ENCODE data around the gene ZNF592. TPM values are rescaled to one million over a fixed set of nuclear protein-coding genes. Genes with fewer than 3 reads are reported as not detected.

The ZNF592 gene
- total and polyA plus RNA-seq, 9 of the 15 experiments (the other 6 are each of a cell fraction or from before 2014, with no cell fraction given): 0.88 to 23.8 (median 7.4) TPM

GRCh38 chr15:84747416-84748273 lies 747 bp upstream of the ZNF592 start (continued):
- TF ChIP-seq ZNF23 (CRISPR knock-in tag; IDR thresholded peaks at IDR 0.05): no peak
- TF ChIP-seq MEIS2 (IDR thresholded peaks at IDR 0.05; ENCODE audit: partially characterized antibody): no peak
- 0 out of 2 replicates have a peak, but pooled peaks have one; percentile 45 for TF ChIP-seq ZC3H4 (CRISPR knock-in tag; IDR thresholded peaks at IDR 0.05; ENCODE audit: borderline replicate concordance)
- no peak for TF ChIP-seq ASH1L (IDR thresholded peaks at IDR 0.05; ENCODE audit: borderline replicate concordance, low read depth, partially characterized antibody)
- no peak for TF ChIP-seq MYC (IDR thresholded peaks at IDR 0.05; ENCODE audit: low read depth, low read length)
- TF ChIP-seq MYC (CRISPR knock-in tag; IDR thresholded peaks at IDR 0.05; ENCODE audit: borderline replicate concordance, low read depth): no peak; the same call in 1 of the 2 replicates
- TF ChIP-seq ZNF445 (CRISPR knock-in tag; IDR thresholded peaks at IDR 0.05; ENCODE audit: low read depth): no peak
- no peak for TF ChIP-seq ZNF644 (tag; IDR thresholded peaks at IDR 0.05; ENCODE audit: low read depth)
- no peak for TF ChIP-seq ZNF239 (CRISPR knock-in tag; IDR thresholded peaks at IDR 0.05)
- TF ChIP-seq KLF13 (tag; IDR thresholded peaks at IDR 0.05; ENCODE audit: borderline replicate concordance, low read depth): no peak
- TF ChIP-seq ILF3 (IDR thresholded peaks at IDR 0.05; ENCODE audit: borderline replicate concordance): no peak
- TF ChIP-seq PHB (CRISPR knock-in tag; IDR thresholded peaks at IDR 0.05): no peak
- TF ChIP-seq HOMEZ (CRISPR knock-in tag; IDR thresholded peaks at IDR 0.05): no peak
- no peak for TF ChIP-seq ZNF518B (CRISPR knock-in tag; IDR thresholded peaks at IDR 0.05)
- TF ChIP-seq RBM25 (IDR thresholded peaks at IDR 0.05; ENCODE audit: low read depth, low read length, severe bottlenecking): no peak
- no peak for TF ChIP-seq CBX8 (IDR thresholded peaks at IDR 0.05; ENCODE audit: borderline replicate concordance, extremely low read depth, low read depth, low read length, poor library complexity, severe bottlenecking)
- no peak for TF ChIP-seq GTF2B (IDR thresholded peaks at IDR 0.05; ENCODE audit: extremely low read depth, insufficient read length)
- no peak for TF ChIP-seq SIN3B (IDR thresholded peaks at IDR 0.05; ENCODE audit: low read depth)
- no peak for TF ChIP-seq ZNF253 (CRISPR knock-in tag; conservative IDR thresholded peaks at IDR 0.05)
- no peak for TF ChIP-seq ZNF766 (CRISPR knock-in tag; conservative IDR thresholded peaks at IDR 0.05)
- TF ChIP-seq CHCHD3 (CRISPR knock-in tag; IDR thresholded peaks at IDR 0.05): no peak

All from K562 (cell line).